ENCODE results near the gene ADCY9.
"Not testable (repeated sequence)": the region's sequence is repeated elsewhere in the genome, so short reads cannot be mapped to it uniquely, and the experiment has no call there.

The ADCY9 gene

DNA sequence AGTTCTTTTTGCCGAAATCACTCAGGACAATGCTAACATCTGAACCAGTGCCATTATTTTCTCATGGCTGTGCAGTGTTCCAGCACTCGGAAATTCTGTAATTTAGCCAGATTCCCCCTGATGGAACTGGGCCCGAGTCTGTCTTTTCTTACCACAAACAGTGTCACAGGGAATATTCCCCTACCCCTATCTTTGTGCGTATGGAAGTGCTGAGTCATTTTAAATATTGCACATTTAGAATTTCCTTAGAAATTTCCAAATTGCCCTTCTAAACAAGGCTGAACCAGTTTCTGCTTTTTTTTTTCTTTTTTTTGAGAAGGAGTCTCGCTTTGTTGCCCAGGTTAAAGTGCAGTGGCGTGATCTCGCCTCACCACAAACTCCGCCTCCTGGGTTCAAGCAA is 147.7 kb downstream of the ADCY9 start:
- no peak for DNase-seq

DNA sequence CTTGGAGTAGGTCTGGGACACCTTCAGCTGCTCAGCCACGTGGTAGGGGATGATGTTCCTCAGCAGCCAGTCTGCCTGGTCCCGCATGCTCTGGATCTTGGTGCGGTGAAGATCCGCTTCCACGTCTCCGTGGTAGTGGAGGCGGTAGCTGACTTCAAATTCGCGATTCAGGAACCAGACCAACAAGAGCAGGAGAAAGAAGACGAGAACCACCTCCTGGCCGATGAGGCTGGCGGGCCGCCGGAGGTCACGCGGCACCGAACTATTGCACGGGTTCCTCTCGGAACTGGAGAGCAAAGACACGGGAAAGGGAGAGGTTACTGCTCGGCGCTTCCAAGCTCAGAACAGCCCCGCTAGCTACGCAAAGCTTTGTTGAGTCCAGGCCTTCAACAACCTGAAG is 149.6 kb downstream of the ADCY9 start:
- DNase-seq = no peak

DNA sequence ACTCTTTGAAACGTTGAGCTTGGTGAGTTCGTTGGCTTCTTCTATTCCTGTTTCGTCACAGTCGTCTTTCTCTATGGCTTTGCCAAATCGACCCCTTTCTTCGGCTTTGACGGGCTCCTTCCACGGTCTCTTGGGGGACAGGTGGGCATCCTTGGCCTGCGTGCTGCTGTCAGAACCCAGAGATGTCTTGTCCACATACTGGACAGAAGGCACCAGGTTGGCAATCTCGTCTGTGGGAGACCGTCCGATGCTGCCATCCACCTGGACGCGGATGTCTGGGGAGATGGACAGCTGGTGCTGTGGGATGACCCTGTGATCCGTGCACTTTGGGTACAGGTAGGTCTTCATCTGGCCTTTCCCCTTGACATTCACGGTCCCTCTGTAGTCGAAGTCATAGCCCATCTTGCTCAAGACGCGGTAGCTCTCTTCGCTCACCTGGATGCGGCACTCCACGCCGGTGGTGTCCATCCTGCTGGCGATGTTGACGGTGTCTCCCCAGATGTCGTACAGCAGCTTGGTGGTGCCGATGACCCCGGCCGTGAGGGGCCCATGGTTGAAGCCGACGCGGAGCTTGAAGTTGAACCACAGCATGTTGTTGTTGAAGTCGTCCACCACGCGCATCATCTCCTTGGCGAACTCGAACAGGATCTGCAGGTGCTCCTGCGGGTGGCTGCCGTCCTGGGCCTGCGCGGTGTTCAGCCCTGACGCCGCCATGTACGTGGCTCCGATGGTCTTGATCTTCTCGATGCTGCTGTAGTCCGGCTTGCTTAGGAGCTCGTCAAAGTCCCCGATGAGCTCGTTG is 150.3 kb downstream of the ADCY9 start:
- DNase-seq = no peak

DNA sequence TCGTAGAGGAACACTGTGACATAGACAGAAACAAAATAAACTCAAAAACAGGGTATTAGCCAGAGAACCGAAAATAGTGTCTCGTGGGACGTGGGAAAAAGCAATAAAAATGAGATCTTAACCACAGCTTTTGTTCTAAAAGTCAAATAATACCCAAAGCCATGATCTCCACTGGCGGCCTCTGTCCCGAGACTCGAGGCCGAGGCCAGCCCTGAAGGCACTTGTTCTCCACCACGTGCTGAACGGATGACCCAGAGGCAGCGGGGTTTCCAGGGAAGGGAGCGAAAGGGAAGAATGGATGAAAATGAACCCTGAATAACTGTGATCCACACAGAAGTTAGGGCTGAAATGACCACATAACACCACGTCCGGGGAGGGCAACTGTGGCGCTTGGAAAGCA is 150.9 kb downstream of the ADCY9 start:
- DNase-seq = no peak

DNA sequence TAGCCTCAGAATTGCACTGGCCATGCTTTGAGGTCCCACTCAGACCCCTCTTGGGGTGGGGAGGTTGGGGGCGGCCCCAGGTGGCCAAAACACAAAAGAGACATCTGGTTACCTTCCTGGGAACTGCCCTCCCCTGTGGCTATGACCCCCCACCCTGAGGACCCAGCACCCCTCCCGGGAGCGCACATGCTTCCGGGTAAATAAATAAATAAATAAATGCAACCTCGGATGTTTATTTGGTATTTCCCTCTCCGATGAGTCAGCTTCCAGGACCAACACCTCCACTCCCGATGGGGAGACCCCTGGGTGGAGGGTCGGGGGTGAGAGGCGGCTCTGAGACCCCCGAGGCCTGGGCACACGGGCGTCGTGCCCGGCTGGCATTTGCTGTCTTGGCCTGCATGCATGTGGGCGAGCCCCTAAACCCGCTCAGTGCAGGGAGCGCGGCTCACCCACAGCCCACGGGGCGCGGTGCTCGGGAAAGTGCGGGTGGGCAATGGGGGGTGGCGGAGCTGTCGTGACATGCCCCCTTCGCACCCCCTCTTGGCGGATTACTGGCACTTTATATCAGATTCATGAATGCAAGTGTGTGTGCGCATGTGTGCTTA is 151.5 kb downstream of the ADCY9 start:
- DNase-seq = no peak

DNA sequence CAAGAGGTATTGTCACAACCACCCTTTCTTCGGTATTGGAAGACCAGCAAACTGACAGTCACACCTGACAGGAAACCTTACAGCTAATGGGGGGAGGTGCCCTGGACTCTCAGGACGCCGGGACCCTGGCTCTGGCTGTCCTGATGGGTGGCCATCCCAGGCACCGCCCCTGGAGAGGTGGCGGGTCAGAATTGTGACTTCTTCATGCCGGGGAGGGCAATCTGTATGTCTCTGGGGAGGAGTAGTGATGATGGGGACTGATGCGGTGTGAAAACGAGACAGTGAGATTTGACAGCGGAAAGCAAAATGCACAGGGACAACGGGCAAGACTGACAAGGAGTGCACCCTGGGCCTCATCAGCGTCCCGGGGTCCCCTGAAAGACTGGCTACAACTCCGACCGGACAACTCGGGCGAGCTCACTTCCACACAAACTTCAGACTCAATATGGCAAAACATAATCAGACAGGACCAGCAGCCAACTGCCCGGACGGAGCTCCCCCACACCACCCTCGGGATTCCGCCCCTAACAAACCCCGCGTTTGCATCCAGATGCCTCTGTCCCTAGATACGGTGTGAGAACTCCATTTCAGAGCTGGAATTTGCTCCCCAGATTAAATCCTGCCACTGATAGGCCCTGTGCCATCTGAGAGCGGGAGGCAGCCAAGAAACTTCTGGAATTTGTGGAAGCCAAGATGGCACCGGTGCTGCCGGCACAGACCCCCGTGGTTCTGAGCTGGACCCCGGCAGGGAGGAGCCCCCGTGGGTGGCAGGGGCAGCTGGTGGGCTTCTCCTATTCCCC is 152.2 kb downstream of the ADCY9 start:
- no peak for DNase-seq

DNA sequence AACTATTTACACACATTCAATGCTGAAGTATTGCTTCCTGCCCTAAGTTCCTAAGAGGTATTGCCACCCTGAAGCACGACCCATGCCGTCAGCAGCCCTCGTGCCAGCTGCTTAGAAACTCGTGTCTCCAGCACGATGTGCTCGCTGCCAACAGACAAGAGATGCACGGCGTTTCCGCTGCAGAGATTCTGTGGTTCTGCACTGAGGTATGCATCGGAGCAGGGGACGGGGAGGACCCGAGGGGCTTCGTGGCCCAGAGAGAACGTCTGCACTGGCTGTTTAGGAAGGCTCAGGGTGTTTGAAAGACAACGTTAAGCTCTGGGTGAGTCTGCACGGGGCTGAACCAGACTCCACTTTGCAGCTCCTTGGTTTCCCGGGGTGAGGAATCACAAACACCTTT is 153.0 kb downstream of the ADCY9 start:
- DNase-seq = no peak

DNA sequence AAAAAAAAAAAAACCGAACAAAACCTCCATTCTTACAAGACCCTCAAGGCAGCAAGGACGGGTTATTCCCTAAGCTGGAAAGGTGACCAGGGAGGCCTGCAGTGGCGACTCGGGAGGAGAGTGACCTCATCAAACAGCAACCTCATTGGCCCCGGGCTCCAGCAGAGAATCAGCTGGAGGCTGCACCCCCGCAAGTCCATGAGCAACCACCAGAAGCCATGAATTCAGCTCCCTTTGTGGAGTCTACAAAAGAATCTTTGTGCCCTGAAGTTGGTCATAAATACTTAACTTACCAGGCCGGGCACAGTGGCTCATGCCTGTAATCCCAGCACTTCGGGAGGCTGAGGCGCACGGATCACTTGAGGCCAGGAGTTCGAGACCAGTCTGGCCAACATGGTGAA is 154.8 kb downstream of the ADCY9 start:
- DNase-seq = no peak

DNA sequence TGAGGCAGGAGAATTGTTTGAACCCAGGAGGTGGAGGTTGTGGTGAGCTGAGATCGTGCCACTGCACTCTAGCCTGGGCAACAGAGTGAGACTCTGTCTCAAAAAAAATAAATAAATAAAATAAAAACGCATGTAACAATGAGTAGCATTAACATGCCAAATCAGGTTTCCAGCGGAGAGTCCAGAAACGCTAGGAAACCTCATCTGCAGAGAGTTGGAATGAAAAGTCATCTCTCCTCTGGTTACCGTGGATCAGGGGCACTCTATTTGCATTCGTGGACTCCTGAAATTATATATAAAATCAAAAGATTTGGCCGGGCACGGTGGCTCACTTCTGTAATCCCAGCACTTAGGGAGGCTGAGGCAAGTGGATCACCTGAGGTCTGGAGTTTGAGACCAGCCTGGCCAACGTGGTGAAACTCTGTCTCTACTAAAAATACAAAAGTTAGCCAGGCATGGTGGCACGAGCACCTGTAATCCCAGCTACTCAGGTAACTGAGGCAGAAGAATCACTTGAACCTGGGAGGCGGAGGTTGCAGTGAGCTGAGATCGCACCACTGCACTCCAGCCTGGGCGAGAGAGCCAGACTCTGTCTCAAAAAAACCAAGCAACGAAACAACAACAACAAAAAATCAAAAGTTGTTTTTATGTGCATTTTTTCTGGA is 156.2 kb downstream of the ADCY9 start:
- DNase-seq = not testable (repeated sequence)

DNA sequence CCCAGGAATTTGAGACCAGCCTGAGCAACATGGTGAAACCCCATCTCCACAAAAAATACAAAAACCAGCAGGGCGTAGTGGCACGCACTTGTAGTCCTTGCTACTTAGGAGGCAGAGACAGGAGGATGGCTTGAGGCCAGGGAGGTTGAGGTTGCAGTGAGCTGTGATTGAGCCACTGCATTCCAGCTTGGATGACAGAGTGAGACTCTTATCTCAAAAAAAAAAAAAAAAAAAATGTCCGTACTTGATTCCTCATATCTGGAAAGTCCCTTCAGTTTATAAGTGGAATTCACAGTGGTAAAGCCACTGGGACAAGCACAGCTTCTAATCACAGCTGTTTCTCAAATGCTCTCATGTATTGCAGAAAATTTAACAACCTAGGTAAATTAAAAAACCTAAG is 157.1 kb downstream of the ADCY9 start:
- DNase-seq = no peak

DNA sequence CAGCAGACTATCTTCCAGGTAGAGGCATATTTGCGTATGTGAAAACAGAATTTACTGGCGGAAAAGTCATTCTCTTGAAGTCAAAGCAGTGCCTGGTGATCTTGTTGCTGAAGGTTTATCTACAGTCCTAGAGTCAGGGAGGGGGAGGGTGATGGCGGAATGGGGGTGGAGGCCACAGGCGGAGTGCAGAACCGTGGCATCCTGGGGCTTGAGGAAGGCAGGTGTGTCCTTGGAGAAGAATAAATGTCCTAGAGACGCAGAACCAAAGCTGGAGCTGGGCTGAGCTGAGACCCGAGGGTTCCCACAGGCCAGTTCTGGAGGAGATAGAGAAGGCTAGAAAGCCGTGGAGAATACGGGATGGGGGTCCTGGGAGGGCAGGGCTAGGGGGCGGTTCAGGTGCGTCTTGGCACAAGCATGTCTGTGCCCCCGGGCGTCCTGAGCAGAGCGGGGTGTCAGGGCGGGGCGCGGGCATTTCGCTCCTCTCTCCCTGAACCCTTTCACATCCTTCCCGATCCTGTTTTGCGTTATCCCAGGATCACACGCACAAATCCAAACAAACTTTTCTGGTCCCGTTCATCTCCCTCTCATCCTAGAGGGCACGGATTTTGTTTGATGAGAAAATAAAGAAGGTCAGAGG is 158.8 kb downstream of the ADCY9 start:
- no peak for DNase-seq

DNA sequence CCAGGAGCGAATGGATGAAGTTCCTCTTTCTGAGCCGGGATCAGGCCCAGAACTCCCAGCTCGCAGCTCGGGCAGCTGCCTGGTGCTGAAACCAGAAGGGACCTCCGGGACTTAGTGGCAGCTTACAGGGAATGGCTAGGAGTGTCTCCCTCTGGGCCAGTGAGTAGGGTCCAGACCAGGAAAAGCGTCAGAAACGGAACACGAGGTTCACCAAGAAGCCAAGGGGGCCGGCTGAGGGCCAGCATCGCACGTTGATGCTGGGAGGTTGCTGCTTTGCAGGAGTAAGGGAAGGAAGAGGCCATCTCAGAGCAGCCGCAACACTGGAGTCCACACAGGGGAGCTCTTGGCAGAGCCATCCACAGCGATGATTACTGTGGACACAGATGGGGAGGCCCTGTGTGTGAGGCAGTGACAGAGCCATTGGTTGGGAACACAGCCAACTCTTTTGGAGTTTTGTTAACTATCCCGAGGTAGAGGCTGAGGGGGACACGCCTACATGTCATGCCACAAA is 161.8 kb downstream of the ADCY9 start:
- DNase-seq = no peak

DNA sequence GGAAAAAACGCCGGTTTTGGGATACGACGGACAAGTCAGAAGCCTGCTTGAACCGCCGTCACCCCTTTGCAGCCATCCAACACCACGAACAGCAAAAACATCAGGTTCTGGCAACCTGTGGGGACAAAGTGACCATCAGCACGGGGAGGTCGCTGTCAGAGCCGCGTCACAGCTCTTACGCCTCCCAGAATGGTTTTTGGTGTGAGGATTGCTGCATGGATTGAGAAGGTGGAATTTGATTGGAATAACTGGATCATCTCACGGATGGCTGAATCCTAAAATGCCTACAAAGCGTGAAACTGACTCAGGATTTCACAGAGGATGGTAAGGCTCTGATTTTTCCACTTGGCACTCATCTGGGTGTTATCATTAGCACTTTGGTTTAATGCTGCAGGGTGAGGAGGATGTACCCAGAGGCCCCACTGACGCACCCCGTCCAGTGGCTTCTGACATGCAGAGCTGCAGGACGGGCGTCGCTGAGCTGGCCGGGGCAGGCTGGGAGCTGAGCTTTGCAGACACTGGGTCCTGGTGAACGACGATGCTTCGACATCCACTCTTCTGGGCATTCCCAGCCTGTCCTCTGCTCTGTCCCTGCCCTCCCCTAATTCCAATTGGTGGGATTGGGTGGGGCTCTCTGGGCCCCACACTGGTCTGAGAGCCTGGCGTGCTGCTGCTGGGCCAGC is 162.4 kb downstream of the ADCY9 start:
- no peak for DNase-seq

DNA sequence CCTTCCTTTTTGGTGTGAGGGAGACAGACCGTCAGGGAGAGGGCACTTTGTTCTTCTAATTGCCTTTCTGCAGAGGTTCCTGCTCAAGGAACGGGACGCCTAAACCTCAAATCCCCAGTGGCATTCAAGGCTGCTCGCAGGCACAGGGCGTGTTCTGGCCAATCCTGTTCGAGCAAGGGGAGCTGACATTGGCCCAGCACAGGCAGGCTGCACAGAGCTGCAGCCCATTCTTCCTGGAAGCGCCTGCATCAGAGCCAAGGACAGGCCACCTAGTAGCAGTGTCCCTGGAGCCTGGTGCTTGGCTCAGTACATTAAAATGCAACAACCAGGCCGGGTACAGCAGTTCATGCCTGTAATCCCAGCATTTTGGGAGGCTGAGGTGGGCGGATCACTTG is 163.5 kb downstream of the ADCY9 start:
- no peak for DNase-seq

DNA sequence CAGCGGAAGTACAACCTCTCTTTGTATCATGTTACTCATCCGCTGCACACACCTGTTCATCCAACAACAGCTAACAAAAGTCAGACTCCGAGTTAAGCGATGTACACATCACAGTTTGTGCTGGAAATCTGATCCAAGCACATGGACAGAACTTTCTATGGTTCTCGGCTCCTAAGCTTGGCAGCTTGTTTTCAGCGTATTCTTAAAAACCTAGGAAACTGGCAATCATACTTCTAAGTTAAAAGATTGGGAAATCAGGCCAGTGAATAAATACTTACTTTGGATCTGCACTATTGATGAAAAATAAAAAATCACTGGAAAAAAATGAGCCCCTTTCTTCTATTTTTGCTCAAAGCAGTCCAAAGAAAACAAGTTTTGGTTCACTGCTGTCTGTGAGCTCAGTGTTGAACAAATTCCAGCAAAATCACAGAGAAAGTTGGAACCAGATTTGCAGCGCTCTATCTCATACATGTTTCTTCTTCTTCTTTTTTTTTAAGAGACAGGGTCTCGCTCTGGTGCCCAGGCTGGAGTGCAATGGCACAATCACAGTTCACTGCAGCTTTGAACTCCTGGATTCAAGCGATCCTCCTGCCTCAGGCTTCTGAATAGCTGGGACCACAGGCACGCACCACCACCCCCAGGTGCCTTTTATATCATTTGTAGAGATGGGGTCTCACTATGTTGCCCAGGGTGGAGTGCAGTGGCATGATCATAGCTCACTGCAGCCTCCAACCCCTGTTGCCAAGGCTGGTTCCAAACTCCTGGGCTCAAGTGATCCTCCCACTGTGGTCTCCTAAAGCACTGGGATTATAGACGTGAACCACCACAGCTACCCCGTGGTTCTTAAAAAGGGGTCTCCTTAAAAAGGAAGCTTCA is 164.1 kb downstream of the ADCY9 start:
- no peak for DNase-seq

DNA sequence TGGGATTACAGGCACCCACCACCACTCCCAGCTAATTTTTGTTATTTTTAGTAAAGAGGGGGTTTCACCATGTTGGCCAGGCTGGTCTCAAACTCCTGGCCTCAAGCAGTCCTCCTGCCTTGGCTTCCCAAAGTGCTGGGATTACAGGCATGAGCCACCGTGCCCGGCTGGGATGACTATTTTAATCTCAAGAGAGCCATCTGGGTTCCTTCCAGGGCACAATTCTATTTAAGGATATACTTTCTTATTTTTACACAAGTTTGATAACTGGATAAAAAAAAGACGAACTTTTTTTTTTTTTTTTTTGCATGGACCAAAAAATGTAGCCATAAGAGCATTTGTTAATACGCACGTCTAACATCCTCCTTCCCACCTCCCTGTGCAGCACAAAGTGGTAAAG is 164.9 kb downstream of the ADCY9 start:
- not testable (repeated sequence) for DNase-seq

DNA sequence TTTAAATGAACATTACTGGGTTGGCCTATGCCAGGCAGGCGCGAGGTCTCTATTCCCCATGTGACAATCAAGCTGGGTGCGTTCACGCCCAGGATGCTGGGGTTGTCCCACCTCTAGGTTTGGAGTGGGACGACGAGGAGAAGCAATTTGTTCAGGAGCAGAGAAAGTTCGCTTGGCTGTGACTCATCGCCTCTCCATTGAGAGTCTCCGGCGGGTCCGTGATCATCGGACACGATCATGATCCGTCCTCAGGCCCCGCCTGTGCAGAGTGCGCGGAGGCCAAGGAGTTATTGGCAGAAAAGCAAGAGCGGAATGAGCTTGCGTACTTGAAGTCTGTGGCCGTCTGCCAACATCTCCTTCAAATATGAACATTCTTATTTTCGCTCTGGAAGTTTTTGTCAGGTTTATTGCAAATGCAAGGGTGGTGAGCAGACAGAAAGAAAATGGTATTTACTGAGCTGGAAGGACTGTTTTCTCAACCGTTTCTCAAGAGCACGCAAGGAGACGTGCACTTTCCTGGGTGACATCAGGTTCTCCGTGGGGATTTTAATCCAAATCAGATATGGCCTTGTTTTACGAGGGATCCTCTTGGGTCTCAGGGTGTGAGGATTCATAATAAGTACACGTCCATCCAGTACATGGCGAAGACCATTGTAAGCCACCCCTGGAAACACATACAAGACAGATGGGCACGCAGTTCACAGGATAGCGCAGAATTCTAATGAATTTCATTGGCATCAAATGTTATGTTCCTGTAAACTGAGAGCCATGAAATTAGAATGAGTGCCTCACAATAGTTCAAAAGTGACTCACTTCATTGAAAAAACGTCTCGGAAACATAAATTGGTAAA is 165.7 kb downstream of the ADCY9 start:
- no peak for DNase-seq

DNA sequence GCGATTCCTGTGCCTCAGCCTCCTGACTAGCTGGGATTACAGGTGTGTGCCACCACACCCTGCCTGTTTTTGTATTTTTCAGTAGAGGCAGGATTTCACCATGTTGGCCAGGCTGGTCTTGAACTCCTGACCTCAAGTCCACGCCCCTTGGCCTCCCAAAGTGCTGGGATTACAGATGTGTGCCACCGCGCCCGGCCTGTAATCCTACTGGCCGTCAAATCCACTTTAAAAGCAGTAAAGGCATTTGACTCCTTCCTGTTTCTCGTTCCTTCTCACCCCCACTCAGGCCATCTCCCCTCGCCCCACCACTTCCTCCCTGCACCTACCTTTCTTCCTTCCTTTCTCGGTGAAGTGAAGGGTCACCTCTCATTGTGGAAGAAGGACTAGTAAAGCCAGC is 166.3 kb downstream of the ADCY9 start:
- no peak for DNase-seq

DNA sequence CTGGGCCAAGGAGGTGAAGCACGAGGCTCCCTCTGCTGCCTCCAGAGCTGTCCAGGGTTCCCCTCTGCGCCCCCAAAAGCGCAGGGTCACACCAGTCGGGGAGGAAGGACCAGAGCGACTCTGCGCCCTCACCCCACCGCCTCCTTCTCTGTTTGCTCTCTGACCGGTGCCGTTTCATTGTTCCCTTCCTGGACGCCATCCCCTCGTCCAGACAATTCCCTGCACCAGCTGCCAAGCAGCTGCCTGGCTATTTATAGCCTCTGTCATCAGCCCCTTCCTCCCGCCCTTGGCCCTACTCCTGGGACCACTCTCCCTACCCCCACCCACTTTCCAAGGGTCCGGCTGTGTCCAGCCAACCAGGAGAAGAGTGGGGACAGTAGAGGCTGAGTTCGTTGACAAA is 167.0 kb downstream of the ADCY9 start:
- DNase-seq = no peak

DNA sequence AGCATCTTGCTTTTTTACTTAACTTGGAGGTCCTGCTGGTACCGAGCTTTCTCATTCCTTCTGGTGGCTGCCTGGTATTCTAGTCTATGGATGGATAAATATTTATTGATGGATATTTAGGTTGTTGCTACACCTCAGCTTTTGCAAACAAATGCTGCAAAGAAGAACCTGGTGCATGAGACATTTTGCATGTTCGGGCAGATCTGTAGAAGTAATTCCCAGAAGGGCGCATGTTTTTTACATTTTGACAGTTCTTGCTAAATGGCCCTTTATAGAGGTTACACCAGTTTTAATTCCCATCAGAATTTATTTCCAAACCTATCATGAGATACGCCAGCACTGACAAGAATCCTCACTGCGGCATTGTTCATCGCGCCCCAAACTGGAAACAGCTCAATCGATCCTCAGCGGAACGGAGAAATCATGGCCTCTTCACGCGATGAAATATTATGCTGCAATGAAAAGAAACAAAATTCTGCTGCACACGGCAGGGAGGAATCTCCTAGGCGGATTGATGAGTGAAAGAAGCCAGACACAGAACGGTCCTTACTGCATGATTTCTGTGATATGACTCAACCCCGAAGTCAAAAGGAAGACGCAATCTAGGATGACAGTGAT is 167.8 kb downstream of the ADCY9 start:
- DNase-seq = no peak
